ENCODE data around the gene ETDC.

ETDC gene

GRCh38 chrX:135346975-135347374, 37.7 kb downstream of the ETDC start:
- DNase-seq (ENCODE audit: low spot score), result no peak

- no peak for DNase-seq (ENCODE audit: low spot score)
These were observed 38.2 kb downstream of the ETDC start for GRCh38 chrX:135347381-135348016.

GRCh38 chrX:135354288-135354687, 45.0 kb downstream of the ETDC start:
- no peak for DNase-seq (ENCODE audit: low spot score)

Measured in left forelimb (tissue), 1 donor.